Measurements from ENCODE around the gene VEZT.

VEZT gene

DNA sequence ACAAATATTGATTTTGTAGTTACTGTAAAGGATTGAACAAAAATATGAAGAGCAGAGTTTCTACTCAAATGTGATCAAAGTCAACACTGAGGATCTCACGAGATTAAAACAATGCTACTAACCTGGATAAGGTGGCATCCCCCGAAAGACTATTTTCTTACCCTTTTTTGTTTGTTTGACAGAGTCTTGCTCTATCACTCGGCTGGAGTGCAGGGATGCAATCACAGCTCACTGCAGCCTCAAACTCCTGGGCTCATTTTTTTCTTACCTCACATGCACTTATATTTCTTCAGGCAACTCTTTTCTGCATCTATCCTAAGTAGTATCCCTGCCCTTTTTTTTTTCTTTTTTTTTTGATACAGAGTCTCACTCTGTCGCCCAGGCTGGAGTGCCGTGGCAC lies 109.2 kb downstream of the VEZT start (continued):
- TF ChIP-seq, protein P1, sequence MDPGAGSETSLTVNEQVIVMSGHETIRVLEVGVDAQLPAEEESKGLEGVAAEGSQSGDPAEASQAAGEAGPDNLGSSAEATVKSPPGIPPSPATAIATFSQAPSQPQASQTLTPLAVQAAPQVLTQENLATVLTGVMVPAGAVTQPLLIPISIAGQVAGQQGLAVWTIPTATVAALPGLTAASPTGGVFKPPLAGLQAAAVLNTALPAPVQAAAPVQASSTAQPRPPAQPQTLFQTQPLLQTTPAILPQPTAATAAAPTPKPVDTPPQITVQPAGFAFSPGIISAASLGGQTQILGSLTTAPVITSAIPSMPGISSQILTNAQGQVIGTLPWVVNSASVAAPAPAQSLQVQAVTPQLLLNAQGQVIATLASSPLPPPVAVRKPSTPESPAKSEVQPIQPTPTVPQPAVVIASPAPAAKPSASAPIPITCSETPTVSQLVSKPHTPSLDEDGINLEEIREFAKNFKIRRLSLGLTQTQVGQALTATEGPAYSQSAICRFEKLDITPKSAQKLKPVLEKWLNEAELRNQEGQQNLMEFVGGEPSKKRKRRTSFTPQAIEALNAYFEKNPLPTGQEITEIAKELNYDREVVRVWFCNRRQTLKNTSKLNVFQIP (CRISPR knock-in tag; IDR thresholded peaks at IDR 0.05; ENCODE audit: borderline replicate concordance, low read depth) = no peak
- TF ChIP-seq PPARA (CRISPR knock-in tag; IDR thresholded peaks at IDR 0.05; ENCODE audit: borderline replicate concordance) = no peak
- TF ChIP-seq TCF4 (CRISPR knock-in tag; IDR thresholded peaks at IDR 0.05; ENCODE audit: borderline replicate concordance) = no peak
- no peak for TF ChIP-seq ZNF8 (CRISPR knock-in tag; IDR thresholded peaks at IDR 0.05)
- no peak for TF ChIP-seq BACH2 (CRISPR knock-in tag; IDR thresholded peaks at IDR 0.05; ENCODE audit: borderline replicate concordance)
- no peak for TF ChIP-seq ZFP30 (CRISPR knock-in tag; IDR thresholded peaks at IDR 0.05)
- TF ChIP-seq RARB (CRISPR knock-in tag; IDR thresholded peaks at IDR 0.05) = no peak
- TF ChIP-seq ZNF565 (CRISPR knock-in tag; conservative IDR thresholded peaks at IDR 0.05; ENCODE audit: low read depth) = no peak
- TF ChIP-seq, protein P2, sequence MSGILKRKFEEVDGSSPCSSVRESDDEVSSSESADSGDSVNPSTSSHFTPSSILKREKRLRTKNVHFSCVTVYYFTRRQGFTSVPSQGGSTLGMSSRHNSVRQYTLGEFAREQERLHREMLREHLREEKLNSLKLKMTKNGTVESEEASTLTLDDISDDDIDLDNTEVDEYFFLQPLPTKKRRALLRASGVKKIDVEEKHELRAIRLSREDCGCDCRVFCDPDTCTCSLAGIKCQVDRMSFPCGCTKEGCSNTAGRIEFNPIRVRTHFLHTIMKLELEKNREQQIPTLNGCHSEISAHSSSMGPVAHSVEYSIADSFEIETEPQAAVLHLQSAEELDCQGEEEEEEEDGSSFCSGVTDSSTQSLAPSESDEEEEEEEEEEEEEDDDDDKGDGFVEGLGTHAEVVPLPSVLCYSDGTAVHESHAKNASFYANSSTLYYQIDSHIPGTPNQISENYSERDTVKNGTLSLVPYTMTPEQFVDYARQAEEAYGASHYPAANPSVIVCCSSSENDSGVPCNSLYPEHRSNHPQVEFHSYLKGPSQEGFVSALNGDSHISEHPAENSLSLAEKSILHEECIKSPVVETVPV (CRISPR knock-in tag; IDR thresholded peaks at IDR 0.05) = no peak

DNA sequence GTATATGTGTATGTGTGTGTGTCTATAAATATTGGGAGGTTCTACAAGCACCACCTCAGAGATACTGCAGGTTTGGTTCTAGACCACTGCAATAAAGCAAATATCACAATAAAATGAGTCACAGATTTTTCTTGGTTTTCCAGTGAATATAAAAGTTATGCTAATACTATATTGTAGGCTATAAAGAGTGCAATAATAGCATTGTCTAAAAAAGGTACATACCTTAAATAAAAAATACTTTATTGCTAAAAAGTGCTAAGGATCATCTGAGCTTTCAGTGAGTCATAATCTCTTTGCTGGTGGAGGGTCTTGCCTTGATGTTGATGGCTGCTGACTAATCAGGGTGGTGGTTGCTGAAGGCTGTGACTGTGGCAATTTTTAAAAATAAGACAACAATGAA lies 111.1 kb downstream of the VEZT start:
- TF ChIP-seq TOX (CRISPR knock-in tag; IDR thresholded peaks at IDR 0.05; ENCODE audit: borderline replicate concordance) = no peak
- no peak for TF ChIP-seq GLIS3 (CRISPR knock-in tag; IDR thresholded peaks at IDR 0.05)
- no peak for TF ChIP-seq ARNTL (CRISPR knock-in tag; IDR thresholded peaks at IDR 0.05; ENCODE audit: borderline replicate concordance, low read depth)
- no peak for TF ChIP-seq SNAI2 (CRISPR knock-in tag; IDR thresholded peaks at IDR 0.05)
- TF ChIP-seq ZNF565 (CRISPR knock-in tag; conservative IDR thresholded peaks at IDR 0.05; ENCODE audit: low read depth) = no peak
- no peak for TF ChIP-seq RARB (CRISPR knock-in tag; IDR thresholded peaks at IDR 0.05)
- TF ChIP-seq, protein P3, sequence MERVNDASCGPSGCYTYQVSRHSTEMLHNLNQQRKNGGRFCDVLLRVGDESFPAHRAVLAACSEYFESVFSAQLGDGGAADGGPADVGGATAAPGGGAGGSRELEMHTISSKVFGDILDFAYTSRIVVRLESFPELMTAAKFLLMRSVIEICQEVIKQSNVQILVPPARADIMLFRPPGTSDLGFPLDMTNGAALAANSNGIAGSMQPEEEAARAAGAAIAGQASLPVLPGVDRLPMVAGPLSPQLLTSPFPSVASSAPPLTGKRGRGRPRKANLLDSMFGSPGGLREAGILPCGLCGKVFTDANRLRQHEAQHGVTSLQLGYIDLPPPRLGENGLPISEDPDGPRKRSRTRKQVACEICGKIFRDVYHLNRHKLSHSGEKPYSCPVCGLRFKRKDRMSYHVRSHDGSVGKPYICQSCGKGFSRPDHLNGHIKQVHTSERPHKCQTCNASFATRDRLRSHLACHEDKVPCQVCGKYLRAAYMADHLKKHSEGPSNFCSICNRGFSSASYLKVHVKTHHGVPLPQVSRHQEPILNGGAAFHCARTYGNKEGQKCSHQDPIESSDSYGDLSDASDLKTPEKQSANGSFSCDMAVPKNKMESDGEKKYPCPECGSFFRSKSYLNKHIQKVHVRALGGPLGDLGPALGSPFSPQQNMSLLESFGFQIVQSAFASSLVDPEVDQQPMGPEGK (CRISPR knock-in tag; IDR thresholded peaks at IDR 0.05; ENCODE audit: borderline replicate concordance) = no peak
- TF ChIP-seq ZNF8 (CRISPR knock-in tag; IDR thresholded peaks at IDR 0.05) = no peak
- no peak for TF ChIP-seq ESRRG (CRISPR knock-in tag; IDR thresholded peaks at IDR 0.05)
- no peak for TF ChIP-seq OSR1 (CRISPR knock-in tag; IDR thresholded peaks at IDR 0.05)
- no peak for TF ChIP-seq ISL1 (CRISPR knock-in tag; IDR thresholded peaks at IDR 0.05)
- no peak for TF ChIP-seq PPARA (CRISPR knock-in tag; IDR thresholded peaks at IDR 0.05; ENCODE audit: borderline replicate concordance)
- TF ChIP-seq, protein P4, sequence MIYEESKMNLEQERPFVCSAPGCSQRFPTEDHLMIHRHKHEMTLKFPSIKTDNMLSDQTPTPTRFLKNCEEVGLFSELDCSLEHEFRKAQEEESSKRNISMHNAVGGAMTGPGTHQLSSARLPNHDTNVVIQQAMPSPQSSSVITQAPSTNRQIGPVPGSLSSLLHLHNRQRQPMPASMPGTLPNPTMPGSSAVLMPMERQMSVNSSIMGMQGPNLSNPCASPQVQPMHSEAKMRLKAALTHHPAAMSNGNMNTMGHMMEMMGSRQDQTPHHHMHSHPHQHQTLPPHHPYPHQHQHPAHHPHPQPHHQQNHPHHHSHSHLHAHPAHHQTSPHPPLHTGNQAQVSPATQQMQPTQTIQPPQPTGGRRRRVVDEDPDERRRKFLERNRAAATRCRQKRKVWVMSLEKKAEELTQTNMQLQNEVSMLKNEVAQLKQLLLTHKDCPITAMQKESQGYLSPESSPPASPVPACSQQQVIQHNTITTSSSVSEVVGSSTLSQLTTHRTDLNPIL (CRISPR knock-in tag; IDR thresholded peaks at IDR 0.05; ENCODE audit: low read depth) = no peak
- TF ChIP-seq TCF4 (CRISPR knock-in tag; IDR thresholded peaks at IDR 0.05; ENCODE audit: borderline replicate concordance) = no peak
- ATAC-seq = no peak

DNA sequence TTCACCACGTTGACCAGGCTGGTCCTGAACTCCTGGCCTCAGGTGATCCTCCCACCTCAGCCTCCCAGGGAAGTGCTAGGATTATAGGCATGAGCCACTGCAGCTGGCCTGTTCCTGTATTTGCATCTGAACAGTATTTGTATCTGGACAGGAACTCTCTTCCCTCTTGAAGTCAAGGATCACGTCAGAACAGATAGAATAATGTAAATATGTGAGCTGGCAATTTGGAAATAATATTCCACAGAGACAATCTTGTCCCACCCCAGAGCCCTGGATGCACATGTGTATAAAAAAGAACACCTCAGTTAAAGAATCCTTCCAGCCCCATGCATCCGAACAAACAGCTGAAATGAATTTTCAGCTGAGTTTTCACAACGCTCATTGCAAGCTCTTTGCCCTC lies 118.3 kb downstream of the VEZT start:
- TF ChIP-seq, protein P2 (CRISPR knock-in tag; IDR thresholded peaks at IDR 0.05) = no peak
- TF ChIP-seq ISL1 (CRISPR knock-in tag; IDR thresholded peaks at IDR 0.05) = peak; percentile 15; the same call in 1 of the 2 replicates
- no peak for TF ChIP-seq OSR1 (CRISPR knock-in tag; IDR thresholded peaks at IDR 0.05)
- TF ChIP-seq TCF4 (CRISPR knock-in tag; IDR thresholded peaks at IDR 0.05; ENCODE audit: borderline replicate concordance) = no peak
- no peak; the same call in 1 of the 3 replicates for ATAC-seq

DNA sequence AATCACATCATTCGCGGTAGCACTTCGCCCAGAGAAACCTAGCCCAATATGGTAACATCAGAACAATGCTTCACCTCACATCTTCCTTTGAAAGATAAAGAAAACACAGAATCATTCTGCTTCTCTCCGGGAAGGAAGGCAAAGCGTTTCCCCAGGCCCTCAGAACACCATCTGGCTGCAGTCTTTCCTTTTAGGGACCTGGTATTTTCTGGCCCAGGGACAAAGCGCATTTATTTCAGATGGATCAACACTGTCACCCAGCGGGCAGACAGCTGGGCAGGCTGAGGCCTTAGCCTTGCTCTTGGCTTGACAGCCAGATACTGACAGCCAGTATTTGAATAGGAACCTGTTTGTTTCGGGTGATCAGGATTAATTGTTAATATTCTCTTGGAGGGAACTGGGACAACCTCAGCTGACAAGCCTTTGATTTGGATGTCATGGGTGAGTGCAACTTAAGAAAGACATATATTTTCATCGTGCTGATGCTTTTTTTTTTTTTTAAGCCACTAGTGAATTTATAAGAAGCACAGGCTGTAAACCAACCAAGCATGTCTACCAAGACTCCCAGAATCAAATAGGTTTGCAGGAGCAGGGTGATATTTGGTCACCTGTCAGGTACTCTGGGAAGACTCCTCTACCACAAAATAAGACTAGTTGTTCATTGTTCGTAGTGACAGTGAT lies 118.9 kb downstream of the VEZT start:
- peak; percentile 95 for ATAC-seq
- TF ChIP-seq ZC3H10 (CRISPR knock-in tag; IDR thresholded peaks at IDR 0.05) (no peak), SNAI2 (CRISPR knock-in tag; IDR thresholded peaks at IDR 0.05) (no peak), TCF4 (CRISPR knock-in tag; IDR thresholded peaks at IDR 0.05; ENCODE audit: borderline replicate concordance) (peak; percentile 69; the same call in 1 of the 2 replicates), PPARA (CRISPR knock-in tag; IDR thresholded peaks at IDR 0.05; ENCODE audit: borderline replicate concordance) (no peak)

Measured in SK-N-SH treated with all-trans-retinoic acid at 6 μM for 48 hours (cell line).